Endodermal cell (in vitro differentiated cells): ENCODE measurements around the gene NELFA. TPM values are rescaled to one million over a fixed set of nuclear protein-coding genes. Genes with fewer than 3 reads are reported as not detected.

Experiments used
- DNase-seq: peaks from one replicate; pipeline ENCODE4 v3.0.0-alpha.2; 2017
- H3K27ac ChIP-seq: 2 replicates; pipeline ENCODE4 v1.5.1; 2013; ENCODE audit warnings: mild to moderate bottlenecking, low read depth, low read length, moderate library complexity
- H3K27me3 ChIP-seq: 2 replicates; pipeline ENCODE4 v1.6.1; 2013; ENCODE audit warnings: mild to moderate bottlenecking, low read length, moderate library complexity; ENCODE audit not compliant: insufficient read depth, control insufficient read depth, poor library complexity, severe bottlenecking
- H3K36me3 ChIP-seq: 2 replicates; pipeline ENCODE4 v1.7.0; 2013; ENCODE audit warnings: mild to moderate bottlenecking, low read length, moderate library complexity; ENCODE audit not compliant: control insufficient read depth, insufficient read depth
- H3K4me1 ChIP-seq: one replicate; pipeline ENCODE4 v1.7.0; 2013; ENCODE audit warnings: low read length; ENCODE audit not compliant: control insufficient read depth, insufficient read depth
- H3K4me3 ChIP-seq: 2 replicates; pipeline ENCODE4 v1.5.1; 2013; ENCODE audit warnings: mild to moderate bottlenecking, low read length, moderate library complexity
- H3K9ac ChIP-seq: 2 replicates; pipeline ENCODE4 v1.6.1; 2013; ENCODE audit warnings: mild to moderate bottlenecking, low read length, moderate library complexity; ENCODE audit not compliant: poor library complexity, severe bottlenecking; ENCODE audit errors: extremely low read depth
- H3K9me3 ChIP-seq: 2 replicates; pipeline ENCODE4 v1.6.1; 2013; ENCODE audit warnings: mild to moderate bottlenecking, low read length, moderate library complexity; ENCODE audit not compliant: control insufficient read depth
- H3K27ac Mint-ChIP-seq: 2 replicates; pipeline ENCODE4 v1.8.0; 2020; ENCODE audit warnings: mixed read lengths
- H3K27me3 Mint-ChIP-seq: 2 replicates; pipeline ENCODE4 v1.8.0; 2021; ENCODE audit warnings: mild to moderate bottlenecking, mixed read lengths; ENCODE audit not compliant: insufficient read depth
- H3K36me3 Mint-ChIP-seq: 2 replicates; pipeline ENCODE4 v1.8.0; 2020; ENCODE audit warnings: low read depth, mixed read lengths
- H3K4me1 Mint-ChIP-seq: 2 replicates; pipeline ENCODE4 v1.8.0; 2020; ENCODE audit warnings: mixed read lengths
- H3K4me3 Mint-ChIP-seq: 2 replicates; pipeline ENCODE4 v1.8.0; 2020; ENCODE audit warnings: mild to moderate bottlenecking, moderate library complexity, mixed read lengths
- H3K9me3 Mint-ChIP-seq: 2 replicates; pipeline ENCODE4 v1.8.0; 2020; ENCODE audit warnings: mild to moderate bottlenecking, mixed read lengths
- WGBS, 2 experiments: methylation state at CpG; one replicate each; pipeline versions ENCODE4 v1.1.5 to v1.1.7; 2013; ENCODE audit warnings: missing lambda C conversion rate in 2 of 2, mixed read lengths in 1 of 2; ENCODE audit not compliant: insufficient coverage in 1 of 2, insufficient read length in 1 of 2; 5-methylcytosine and 5-hydroxymethylcytosine counted together
- total RNA-seq, 2 donors: library from RNA; stranded (reverse); fragmentation: NEBNext Ultra II Directional in 1 of 2; extraction: Animal tissue kit (Norgen Biotek cat#: 25700) in 1 of 2; gene quantifications; 2 replicates in 1 of 2; 3 replicates in 1 of 2; pipeline ENCODE4 v1.2.1, GENCODE V29; 2021
- TF ChIP-seq, protein P1 (sequence below): fragments of 200-600 bp; sonication (generic); conservative IDR thresholded peaks from 2 replicates; pipeline ENCODE4 v1.5.0; 2021; ENCODE audit warnings: antibody characterized with exemption, mild to moderate bottlenecking

NELFA gene
- total RNA-seq, 2 donors from 2014 or later = 54.8 to 60.1 TPM

- Mint-ChIP-seq H3K4me3 (no peak overlapping the region), H3K27ac (no peak overlapping the region), H3K36me3 (no peaks in the 10 kb centered on the region), H3K4me1 (no peaks in the 10 kb centered on the region), H3K9me3 (no peaks in the 10 kb centered on the region), H3K27me3 (peaks cover 24% of the 10 kb centered on the region)
- no peak overlapping the region for H3K4me3 ChIP-seq
- TF ChIP-seq, protein P1, sequence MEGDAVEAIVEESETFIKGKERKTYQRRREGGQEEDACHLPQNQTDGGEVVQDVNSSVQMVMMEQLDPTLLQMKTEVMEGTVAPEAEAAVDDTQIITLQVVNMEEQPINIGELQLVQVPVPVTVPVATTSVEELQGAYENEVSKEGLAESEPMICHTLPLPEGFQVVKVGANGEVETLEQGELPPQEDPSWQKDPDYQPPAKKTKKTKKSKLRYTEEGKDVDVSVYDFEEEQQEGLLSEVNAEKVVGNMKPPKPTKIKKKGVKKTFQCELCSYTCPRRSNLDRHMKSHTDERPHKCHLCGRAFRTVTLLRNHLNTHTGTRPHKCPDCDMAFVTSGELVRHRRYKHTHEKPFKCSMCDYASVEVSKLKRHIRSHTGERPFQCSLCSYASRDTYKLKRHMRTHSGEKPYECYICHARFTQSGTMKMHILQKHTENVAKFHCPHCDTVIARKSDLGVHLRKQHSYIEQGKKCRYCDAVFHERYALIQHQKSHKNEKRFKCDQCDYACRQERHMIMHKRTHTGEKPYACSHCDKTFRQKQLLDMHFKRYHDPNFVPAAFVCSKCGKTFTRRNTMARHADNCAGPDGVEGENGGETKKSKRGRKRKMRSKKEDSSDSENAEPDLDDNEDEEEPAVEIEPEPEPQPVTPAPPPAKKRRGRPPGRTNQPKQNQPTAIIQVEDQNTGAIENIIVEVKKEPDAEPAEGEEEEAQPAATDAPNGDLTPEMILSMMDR = no peak
- no peaks in the 10 kb centered on the region for H3K9me3 ChIP-seq
- no peaks in the 10 kb centered on the region for H3K36me3 ChIP-seq
- DNase-seq = no peak
- no peaks in the 10 kb centered on the region for H3K27me3 ChIP-seq
- 87 to 89% methylated on average over 4 of the region's 4 CpGs for WGBS, 2 experiments
- no peaks in the 10 kb centered on the region for H3K4me1 ChIP-seq
- H3K27ac ChIP-seq = no peak overlapping the region
- no peak overlapping the region for H3K9ac ChIP-seq
Observed at GRCh38 chr4:2015008-2015407, 6.2 kb upstream of the NELFA start.

DNA sequence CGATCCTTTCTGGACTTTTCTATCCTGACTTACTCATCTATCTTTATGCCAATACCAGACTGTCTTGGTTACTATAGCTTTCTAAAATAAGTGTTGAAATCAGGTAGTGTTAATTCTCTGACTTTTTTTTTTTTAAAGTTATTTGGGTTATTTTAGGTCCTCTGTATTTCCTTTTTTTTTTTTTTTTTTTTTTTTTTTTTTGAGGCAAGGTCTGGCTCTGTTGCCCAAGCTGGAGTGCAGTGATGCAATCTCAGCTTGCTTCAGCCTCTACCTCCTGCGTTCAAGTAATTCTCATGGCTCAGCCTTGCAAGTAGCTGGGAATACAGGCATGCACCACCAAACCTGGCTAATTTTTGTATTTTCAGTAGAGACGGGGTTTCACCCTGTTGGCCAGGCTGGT, 2.8 kb upstream of the NELFA start:
- peaks cover 7% of the 10 kb centered on the region for H3K36me3 Mint-ChIP-seq
- 92 to 96% methylated on average over 3 of the region's 3 CpGs for whole genome bisulfite sequencing, 2 experiments
- no peaks in the 10 kb centered on the region for H3K9me3 ChIP-seq
- H3K27ac Mint-ChIP-seq = no peak overlapping the region
- H3K36me3 ChIP-seq = no peaks in the 10 kb centered on the region
- peaks cover 12% of the 10 kb centered on the region for H3K4me1 Mint-ChIP-seq
- no peak overlapping the region for H3K4me3 ChIP-seq
- H3K9ac ChIP-seq = no peak overlapping the region
- TF ChIP-seq, protein P1 = no peak
- no peak for DNase-seq
- no peaks in the 10 kb centered on the region for H3K27me3 ChIP-seq
- H3K27ac ChIP-seq = no peak overlapping the region
- H3K27me3 Mint-ChIP-seq = peaks cover 19% of the 10 kb centered on the region
- H3K4me3 Mint-ChIP-seq = no peak overlapping the region
- no peaks in the 10 kb centered on the region for H3K9me3 Mint-ChIP-seq
- no peaks in the 10 kb centered on the region for H3K4me1 ChIP-seq

DNA sequence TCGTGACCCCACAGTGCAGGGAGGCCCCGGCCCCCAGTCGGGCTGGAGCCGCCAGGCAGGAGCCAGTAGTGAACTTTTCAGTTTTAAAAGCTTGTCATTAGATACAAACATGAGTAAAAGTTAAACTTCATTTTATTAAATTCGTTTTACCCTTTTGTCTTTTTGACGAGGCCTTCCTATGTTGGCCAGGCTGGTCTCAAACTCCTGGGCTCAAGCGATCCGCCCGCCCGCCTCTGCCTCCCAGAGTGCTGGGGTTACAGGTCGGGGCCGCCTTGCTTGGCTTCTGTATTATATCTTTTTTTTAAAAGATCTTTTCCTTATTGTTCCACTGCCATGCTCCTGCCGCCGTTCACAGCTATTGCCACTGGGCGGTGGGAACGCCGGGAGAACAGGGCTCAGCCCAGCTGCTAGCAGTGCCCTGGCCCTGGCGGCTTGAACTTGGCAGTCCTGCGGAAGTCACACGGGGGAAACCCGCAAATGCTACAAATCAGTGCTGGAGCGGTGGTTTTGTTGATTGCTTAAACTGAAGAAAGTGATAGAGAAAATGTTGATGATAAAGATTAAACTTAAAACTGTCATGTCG, 968 bp upstream of the NELFA start:
- Mint-ChIP-seq H3K27me3 (peaks cover 19% of the 10 kb centered on the region), H3K9me3 (no peaks in the 10 kb centered on the region), H3K36me3 (peaks cover 19% of the 10 kb centered on the region), H3K27ac (peak overlapping the region; percentile 68), H3K4me1 (peaks cover 12% of the 10 kb centered on the region), H3K4me3 (peak overlapping the region; percentile 86)
- 7 to 13% methylated on average over 11 to 23 of the region's 23 CpGs for WGBS, 2 experiments
- no peaks in the 10 kb centered on the region for H3K9me3 ChIP-seq
- DNase-seq = peak; percentile 87
- no peaks in the 10 kb centered on the region for H3K27me3 ChIP-seq
- H3K4me1 ChIP-seq = no peaks in the 10 kb centered on the region
- H3K4me3 ChIP-seq = peak overlapping the region; percentile 90
- H3K27ac ChIP-seq = peak overlapping the region; percentile 99
- H3K36me3 ChIP-seq = peaks cover 14% of the 10 kb centered on the region
- H3K9ac ChIP-seq = peak overlapping the region; percentile 98
- TF ChIP-seq, protein P1 = peak; percentile 65
